ENCODE results near the gene PIAS1.
"Not testable (repeated sequence)": the region's sequence is repeated elsewhere in the genome, so short reads cannot be mapped to it uniquely, and the experiment has no call there.

PIAS1 gene

GRCh38 chr15:68053701-68054627 lies at the start of gene PIAS1:
Gene PIAS1 (plus strand): TSS chr15:68054315. CDS start chr15:68054327, 12 bp downstream.
- peak within 1 kb of the TSS; percentile 81 for H3K4me3 ChIP-seq (ENCODE audit: low read depth, low read length)

DNA sequence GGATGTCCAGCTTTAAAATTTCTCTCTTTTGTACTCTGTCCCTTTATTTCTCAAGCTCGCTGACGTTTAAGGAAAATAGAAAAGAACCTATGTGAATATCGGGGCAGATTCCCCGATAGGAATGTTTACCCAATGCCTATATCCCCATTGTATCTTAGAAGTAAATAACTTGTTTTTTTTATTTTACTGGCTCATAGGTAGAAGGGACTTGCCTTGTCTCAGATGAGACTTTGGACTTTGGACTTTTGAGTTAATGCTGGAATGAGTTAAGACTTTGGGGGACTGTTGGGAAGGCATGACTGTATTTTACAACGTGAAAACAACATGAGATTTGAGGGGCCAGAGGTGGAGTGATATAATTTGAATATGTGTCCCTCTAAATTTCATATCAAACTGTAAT lies 46.5 kb upstream of the PIAS1 start:
- H3K4me3 ChIP-seq (ENCODE audit: low read depth, low read length) = not testable (repeated sequence)

GRCh38 chr15:68010361-68011153 lies 43.6 kb upstream of the PIAS1 start:
- H3K4me3 ChIP-seq (ENCODE audit: low read depth, low read length) = no peak overlapping the region

DNA sequence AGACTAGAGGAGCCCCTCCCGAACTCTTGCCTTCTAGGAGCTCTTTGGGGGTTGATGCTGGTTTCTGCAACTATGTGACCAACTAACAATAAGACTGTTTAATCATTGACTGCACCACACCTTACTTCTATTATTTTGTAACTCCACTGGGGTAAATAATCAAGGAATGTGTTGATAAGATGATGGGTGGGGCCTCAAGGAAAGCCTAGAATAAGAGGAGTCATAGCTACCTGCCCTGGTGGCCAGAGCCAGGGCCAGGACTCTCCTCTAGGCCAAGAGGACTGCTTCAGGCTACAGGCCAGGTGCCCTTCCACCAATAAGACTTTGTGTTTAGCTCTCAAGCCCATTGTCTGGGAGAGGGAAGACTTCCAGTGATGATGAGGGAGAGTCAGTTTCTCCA lies 41.2 kb upstream of the PIAS1 start:
- no peak overlapping the region for H3K4me3 ChIP-seq (ENCODE audit: low read depth, low read length)

- no peak overlapping the region for H3K4me3 ChIP-seq (ENCODE audit: low read depth, low read length)
These were observed 39.9 kb upstream of the PIAS1 start for GRCh38 chr15:68014219-68014618.

- no peak overlapping the region for H3K4me3 ChIP-seq (ENCODE audit: low read depth, low read length)
These were observed 38.9 kb upstream of the PIAS1 start for GRCh38 chr15:68015244-68015643.

DNA sequence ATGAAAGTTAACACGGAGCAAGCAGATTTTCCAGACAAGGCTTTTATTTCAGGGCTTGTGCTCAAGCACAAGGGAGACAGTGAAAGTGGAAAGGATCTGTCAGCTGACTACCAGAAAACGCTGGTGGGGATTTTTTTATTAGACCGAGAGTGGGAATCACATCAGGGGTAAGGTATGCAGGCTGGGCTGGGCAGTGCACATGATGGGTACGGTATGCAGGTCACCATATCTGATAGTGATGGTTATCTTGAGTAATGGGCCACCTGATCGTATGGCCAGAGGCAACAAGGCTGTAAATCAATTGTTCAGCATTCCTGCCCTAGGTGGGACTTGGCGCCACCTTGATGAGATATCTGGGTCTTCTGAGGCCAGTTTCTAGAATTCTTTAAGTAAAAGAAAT lies 36.9 kb upstream of the PIAS1 start:
- no peak overlapping the region for H3K4me3 ChIP-seq (ENCODE audit: low read depth, low read length)

DNA sequence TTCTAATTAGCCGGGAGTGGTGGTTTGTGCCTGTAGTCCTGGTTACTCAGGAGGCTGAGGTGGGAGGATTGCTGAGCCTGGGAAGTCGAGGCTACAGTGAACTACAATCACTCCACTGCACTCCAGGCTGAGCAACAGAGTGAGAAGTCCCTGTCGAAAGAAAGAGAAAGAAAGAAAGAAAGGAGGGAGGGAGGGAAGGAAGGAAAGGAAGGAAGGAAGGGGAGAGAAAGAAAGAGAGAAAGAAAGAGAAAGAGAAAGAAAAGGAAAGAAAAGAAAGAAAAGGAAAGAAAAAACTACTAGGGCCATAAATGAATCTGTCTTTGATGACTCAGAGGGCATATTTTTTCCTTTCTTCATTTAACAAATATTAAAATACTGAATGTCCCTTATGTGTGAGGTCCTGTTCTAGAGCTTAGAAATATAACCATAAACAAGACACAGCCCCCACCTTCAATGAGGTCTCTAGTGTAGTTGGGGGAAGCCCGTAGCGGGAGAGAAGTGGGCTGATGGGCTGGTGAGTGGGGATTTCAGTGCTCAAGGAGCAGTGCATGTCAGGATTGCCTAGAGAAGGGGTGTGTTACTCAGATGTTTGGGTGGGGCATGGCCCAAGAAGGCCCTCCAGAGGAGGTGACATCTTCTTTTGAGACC lies 35.2 kb upstream of the PIAS1 start:
- H3K4me3 ChIP-seq (ENCODE audit: low read depth, low read length) = no peak overlapping the region

DNA sequence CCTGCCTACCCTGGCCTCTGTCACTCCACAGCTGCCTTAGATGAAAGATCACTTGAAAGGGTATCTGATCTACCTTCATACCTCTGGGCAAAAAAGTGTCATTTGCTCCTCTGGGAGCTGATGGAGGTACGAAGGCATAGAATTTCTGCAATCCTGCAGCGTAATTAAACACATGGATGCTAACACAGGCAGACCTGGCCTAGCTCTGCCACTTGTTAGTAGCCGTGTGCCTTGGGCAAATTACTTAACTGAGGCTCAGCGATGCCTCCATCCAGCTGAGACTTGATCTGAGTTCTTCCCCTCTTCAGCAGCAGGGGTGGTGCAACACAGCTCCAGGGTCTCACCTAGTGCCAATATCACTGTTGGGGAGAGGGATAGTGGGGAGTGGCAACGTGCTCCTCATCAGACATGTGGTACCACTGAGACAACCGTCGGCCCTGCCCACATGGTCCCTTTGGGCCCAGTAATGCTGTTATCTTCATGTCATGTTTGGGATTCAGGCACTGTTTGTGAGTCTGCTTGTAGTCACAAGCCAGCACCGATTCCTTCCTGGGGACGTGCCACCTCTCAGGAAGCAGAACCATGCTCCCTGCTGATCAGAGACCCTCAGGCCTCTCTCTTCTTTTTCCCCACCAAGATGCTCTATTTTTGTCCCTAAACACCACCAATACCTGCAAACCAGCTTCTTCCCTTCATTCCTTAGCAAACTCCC lies 34.1 kb upstream of the PIAS1 start:
- H3K4me3 ChIP-seq (ENCODE audit: low read depth, low read length) = no peak overlapping the region

DNA sequence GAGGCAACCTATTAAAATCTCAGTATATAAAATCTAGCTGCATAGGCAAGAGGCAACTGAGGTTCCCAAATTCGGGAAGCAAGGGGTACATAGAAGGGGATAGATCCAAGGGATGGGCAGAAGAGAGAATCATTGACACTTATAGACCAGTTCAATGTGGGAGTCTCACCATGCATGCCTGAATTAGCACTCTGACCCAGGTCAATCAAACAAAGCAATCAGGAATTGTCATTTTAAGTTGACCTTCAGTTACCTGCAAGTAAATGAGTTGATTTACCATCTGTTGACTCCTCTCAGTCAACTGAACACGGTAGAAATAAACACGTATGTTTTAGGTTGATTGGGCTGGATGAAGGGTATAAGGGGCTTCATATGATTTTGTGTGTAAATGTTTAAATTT lies 33.4 kb upstream of the PIAS1 start:
- H3K4me3 ChIP-seq (ENCODE audit: low read depth, low read length) = no peak overlapping the region

- no peak overlapping the region for H3K4me3 ChIP-seq (ENCODE audit: low read depth, low read length)
These were observed 32.1 kb upstream of the PIAS1 start for GRCh38 chr15:68022061-68022460.

GRCh38 chr15:68023307-68024101 lies 30.6 kb upstream of the PIAS1 start:
- H3K4me3 ChIP-seq (ENCODE audit: low read depth, low read length) = no peak overlapping the region

DNA sequence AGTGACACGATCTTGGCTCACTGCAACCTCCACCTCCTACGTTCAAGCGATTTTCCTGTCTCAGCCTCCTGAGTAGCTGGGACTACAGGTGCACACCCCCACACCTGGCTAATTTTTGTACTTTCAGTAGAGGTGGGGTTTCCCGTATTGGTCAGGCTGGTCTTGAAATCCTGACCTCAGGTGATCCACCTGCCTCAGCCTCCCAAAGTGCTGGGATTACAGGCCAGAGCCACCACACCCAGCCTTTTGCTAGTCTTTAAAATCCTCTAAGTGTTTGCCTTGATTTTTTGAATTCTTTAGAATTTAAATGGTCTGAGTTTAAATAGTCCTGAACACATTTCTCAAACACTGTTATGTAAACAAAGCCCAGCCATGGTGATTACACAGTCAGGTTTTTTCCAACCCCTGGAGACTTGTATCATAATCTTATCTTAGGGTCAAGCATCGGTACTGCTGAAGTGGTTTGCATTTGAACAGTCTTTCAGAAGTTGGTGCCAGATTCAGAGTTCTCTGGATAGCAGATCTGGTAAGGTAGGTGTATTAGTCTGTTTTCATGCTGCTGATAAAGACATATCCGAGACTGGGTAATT lies 28.2 kb upstream of the PIAS1 start:
- H3K4me3 ChIP-seq (ENCODE audit: low read depth, low read length) = no peak overlapping the region

- H3K4me3 ChIP-seq (ENCODE audit: low read depth, low read length) = no peak overlapping the region
These were observed 26.7 kb upstream of the PIAS1 start for GRCh38 chr15:68027388-68027787.

- no peak overlapping the region for H3K4me3 ChIP-seq (ENCODE audit: low read depth, low read length)
These were observed 25.8 kb upstream of the PIAS1 start for GRCh38 chr15:68028137-68028887.

- H3K4me3 ChIP-seq (ENCODE audit: low read depth, low read length) = no peak overlapping the region
These were observed 25.3 kb upstream of the PIAS1 start for GRCh38 chr15:68028888-68029207.

- H3K4me3 ChIP-seq (ENCODE audit: low read depth, low read length) = no peak overlapping the region
These were observed 24.2 kb upstream of the PIAS1 start for GRCh38 chr15:68029959-68030358.

- no peak overlapping the region for H3K4me3 ChIP-seq (ENCODE audit: low read depth, low read length)
These were observed 22.7 kb upstream of the PIAS1 start for GRCh38 chr15:68031404-68031803.

- no peak overlapping the region for H3K4me3 ChIP-seq (ENCODE audit: low read depth, low read length)
These were observed 21.4 kb upstream of the PIAS1 start for GRCh38 chr15:68032672-68033071.
